Sigmoid colon (tissue), 3 donors: ENCODE measurements around the gene C1R.

Experiments
- POLR2A ChIP-seq, 2 donors: fragments of 450-650 bp; IDR thresholded peaks; one replicate each; pipeline ENCODE4 v1.6.1; 2016; ENCODE audit warnings: antibody characterized with exemption in 2 of 2, mild to moderate bottlenecking in 2 of 2, moderate library complexity in 2 of 2
- TF ChIP-seq, protein P1 (sequence below), 4 experiments: fragments of 450-650 bp in 3 of 4; fragments of 200-600 bp in 1 of 4; IDR thresholded peaks; one replicate each; pipeline ENCODE4 v1.5.1; 2016 to 2019; ENCODE audit warnings: antibody characterized with exemption in 4 of 4, mild to moderate bottlenecking in 3 of 4, moderate library complexity in 2 of 4

DNA sequence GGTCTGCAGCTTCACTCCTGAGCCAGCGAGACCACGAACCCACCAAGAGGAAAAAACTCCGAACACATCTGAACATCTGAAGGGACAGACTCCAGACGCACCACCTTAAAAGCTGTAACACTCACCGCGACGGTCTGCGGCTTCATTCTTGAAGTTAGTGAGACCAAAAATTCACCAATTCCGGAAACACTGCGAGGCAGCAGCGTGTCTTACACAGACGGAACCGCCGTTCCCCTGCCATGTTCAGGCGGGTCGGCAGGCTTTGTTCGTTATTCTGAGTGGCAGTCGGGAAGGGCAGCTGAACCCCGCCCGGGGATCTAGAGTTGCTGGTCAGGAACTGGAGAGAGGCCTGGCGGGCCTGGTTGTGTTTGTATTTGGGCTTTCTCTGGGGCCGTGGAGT is 53.7 kb downstream of the C1R start:
- TF ChIP-seq, protein P1, sequence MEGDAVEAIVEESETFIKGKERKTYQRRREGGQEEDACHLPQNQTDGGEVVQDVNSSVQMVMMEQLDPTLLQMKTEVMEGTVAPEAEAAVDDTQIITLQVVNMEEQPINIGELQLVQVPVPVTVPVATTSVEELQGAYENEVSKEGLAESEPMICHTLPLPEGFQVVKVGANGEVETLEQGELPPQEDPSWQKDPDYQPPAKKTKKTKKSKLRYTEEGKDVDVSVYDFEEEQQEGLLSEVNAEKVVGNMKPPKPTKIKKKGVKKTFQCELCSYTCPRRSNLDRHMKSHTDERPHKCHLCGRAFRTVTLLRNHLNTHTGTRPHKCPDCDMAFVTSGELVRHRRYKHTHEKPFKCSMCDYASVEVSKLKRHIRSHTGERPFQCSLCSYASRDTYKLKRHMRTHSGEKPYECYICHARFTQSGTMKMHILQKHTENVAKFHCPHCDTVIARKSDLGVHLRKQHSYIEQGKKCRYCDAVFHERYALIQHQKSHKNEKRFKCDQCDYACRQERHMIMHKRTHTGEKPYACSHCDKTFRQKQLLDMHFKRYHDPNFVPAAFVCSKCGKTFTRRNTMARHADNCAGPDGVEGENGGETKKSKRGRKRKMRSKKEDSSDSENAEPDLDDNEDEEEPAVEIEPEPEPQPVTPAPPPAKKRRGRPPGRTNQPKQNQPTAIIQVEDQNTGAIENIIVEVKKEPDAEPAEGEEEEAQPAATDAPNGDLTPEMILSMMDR (IDR thresholded peaks at IDR 0.05): no peak
- TF ChIP-seq POLR2A (IDR thresholded peaks at IDR 0.05): no peak
